Measurements from ENCODE around the gene ZBTB16.

ZBTB16 gene

DNA sequence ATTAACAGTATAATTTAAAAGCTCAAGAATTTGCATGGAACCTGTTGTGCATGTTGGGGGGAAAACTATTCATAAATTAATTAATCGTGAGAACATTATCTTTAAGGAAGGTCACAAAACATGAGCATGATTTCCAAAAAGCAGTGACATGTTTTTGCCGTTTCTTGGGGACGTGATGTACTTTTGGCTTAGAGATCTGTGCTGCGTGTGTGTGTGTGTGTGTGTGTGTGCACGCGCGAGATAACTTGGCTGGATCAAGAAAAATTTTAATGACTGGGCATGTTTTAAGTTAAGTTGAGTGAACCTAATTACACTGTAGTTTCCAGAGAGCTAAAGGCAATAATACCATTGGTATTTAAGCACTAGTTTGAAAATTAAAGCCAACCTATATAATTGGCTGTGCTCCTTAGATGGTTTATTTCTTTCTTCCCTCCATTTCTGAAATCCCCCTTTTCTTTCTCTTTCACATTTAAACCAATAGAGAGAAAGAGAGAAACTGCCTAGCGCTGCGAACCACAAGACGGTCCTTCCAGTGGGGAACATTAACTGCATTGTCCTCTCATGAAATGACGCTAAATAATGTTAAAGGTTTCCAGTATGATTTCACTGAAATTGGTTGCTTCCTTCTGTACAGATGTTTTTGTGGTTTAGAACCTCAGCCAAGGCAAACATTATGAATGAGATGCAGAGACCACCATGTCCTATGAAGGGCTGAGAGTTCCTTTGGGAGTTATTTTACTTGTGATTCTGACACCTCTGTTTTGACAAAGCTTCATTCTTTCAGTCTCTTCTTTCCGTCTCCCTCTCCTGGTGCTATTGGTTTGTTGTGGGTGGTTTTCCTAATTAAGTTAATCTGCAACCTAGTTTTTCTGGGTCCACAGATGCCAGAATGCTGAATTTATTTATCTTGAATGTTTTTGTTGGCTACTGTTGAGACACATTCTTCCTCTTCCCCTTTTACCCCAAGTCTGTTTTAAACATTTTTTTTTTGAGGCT lies 51.7 kb downstream of the ZBTB16 start:
- no peak for DNase-seq

GRCh38 chr11:114115451-114115928 lies 56.0 kb downstream of the ZBTB16 start:
- DNase-seq: no peak

- DNase-seq: no peak
These were observed 56.8 kb downstream of the ZBTB16 start for GRCh38 chr11:114116357-114116756.

DNA sequence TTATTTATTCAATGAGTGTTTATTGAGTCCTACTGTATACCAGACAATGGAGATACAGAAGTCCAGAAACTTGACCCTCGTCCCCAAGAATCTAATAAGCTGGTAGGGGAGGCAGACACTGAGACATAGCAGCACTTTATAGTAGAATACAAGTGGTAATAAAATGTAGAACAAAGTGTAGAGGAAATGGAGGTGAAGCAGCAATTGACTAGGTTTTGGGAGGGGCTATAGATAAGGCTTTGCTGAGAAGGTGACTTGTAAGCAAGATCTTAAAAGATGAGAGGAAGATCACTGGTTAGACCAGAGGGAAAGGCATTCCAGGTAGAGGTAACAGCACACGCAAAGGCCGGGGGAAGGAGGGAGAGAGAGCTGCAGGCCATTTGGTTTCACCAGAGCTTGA lies 57.3 kb downstream of the ZBTB16 start:
- no peak for DNase-seq

- DNase-seq: no peak
These were observed 61.1 kb downstream of the ZBTB16 start for GRCh38 chr11:114120606-114121005.

DNA sequence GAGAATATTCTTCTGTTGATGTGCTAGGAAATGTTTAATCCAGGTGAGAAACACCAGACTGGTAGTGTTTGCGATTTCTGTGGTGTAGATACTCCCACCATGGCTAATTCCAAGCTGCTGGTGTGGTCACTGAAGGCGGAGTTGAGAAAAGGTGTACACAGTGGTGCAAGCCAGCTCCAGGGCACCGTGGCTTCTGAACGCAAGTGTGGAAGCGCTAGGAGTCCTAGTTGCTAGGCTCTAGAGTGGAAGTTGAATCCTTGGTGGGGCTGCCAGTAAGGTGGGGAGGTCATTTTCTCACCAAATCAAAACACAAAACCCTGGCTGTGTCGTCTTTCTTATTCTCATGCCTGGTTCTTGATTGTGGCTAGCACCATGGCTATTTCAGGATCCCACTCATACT lies 61.6 kb downstream of the ZBTB16 start:
- no peak for DNase-seq

DNA sequence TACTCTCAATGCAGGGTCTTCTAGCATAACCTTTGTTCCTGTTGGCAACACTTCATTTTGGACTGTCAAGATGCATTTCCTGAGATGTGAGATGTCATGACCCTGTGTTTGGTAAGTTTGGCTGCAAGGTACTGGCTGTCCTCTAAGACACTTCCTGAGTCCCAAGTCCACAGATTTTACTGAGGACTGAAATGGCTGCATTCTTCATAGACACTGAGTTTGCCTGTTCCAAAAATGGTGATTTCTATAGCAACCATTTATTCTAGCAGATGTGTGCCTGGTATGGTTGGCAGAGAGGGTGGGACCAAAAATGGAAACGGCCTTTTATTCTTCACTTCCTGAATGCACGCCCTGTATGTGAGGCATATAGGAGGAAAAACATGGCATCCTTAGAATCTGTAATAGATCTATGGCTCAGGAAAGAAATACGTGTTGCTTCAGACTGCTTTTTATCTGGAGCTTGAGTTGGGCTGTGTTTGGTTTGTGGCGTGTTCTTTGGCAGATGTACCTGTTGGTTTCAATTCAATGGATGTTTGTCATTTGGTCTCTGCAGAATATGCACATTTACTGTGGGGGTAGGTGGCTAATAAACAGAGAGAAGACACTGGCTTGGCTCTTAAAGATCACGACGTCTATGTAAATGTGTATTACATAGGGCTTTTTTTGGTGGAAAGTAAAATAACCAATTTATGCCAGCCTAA lies 62.4 kb downstream of the ZBTB16 start:
- no peak for DNase-seq

- DNase-seq: no peak
These were observed 63.2 kb downstream of the ZBTB16 start for GRCh38 chr11:114122686-114123085.

- DNase-seq: no peak
These were observed 64.3 kb downstream of the ZBTB16 start for GRCh38 chr11:114123692-114124330.

GRCh38 chr11:114124601-114125144 lies 65.2 kb downstream of the ZBTB16 start:
- no peak for DNase-seq

GRCh38 chr11:114125531-114125930 lies 66.0 kb downstream of the ZBTB16 start:
- DNase-seq: no peak

DNA sequence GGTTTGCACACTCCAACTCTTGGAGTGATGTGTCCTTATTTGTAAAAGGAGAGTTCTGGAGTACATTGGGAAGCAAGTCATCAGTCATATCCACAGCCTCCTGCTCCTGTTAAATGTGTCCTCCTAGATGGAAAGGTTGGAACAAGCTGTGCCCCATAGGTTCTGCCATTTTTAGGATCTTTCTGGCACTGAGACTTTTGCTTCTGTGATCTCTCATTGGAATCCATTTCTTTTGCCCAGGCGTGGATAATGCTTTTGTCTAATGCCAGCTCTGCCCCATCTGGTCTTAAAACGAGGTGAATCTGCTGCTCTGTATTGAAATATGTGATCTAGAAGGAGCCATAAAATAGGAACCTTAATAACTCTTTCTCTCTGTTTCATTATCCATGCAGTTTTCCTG lies 66.4 kb downstream of the ZBTB16 start:
- no peak for DNase-seq

- DNase-seq: no peak
These were observed 68.9 kb downstream of the ZBTB16 start for GRCh38 chr11:114128399-114128798.

DNA sequence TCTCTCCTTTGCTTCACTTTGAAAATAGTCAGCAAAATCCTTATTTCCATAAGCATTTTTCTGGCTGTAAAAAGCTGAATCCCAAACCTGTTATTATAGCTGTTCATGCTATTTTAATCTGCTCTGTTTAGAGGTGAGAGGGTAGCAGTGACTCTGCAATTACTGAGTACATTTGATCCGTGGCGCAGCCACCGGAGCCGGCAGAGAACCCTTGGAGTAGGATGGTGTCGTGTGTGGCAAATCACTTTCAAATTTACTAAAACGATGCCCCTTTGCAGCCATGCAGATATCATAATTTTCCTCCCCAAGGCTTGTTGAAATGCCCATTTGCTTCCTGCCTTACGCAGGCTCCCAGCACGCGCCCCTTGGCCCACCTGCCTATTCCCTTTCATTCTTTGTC lies 69.6 kb downstream of the ZBTB16 start:
- DNase-seq: no peak

DNA sequence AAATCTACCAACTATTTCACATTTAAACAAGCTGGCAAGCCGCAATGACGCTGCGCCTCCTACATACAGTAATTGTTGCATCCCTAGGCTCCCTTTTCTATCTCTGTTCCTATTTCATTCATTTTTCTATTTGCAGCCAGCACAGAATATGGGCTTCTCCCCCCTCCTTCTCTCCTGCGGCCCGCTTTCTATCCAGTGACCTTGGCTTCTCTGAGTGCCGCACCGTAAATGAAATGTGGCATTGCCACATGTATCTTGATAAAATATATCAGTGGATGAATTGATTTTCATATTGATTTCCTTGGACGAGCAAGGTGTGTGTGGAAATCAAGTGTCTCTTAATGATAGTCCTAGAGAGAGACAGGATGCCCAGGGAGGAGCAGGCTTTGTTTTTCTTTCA lies 70.2 kb downstream of the ZBTB16 start:
- DNase-seq: no peak

- DNase-seq: no peak
These were observed 70.6 kb downstream of the ZBTB16 start for GRCh38 chr11:114130115-114130576.

DNA sequence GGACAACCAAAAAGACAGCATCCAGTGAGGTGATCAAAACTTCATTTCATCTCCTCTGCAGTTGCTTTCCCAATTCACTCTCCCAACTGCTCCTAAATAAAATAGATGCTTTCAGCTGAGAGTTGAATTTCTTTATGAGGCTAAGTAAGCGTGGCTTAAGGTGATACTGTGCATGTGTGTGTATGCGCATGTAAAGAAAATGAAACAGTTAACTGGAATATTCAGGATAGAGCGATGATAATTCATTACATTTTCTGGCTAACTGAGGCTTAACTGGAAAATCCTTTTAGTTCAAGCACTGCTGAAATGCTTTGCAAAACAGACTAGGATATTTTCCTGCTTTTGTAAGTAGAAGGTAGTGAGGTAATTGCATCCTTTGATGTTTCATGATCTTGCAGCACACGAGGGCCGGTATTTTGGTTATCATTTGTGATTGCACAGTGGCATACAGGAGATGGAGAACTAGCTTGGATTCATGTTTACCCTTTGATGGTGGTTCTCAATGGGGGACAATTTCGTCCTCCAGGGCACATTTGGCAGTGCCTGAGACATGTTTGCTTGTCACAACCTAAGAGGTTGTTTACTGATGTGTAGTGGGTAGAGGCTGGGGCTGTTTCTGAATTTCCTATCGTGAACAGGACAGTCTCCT lies 71.2 kb downstream of the ZBTB16 start:
- no peak for DNase-seq

DNA sequence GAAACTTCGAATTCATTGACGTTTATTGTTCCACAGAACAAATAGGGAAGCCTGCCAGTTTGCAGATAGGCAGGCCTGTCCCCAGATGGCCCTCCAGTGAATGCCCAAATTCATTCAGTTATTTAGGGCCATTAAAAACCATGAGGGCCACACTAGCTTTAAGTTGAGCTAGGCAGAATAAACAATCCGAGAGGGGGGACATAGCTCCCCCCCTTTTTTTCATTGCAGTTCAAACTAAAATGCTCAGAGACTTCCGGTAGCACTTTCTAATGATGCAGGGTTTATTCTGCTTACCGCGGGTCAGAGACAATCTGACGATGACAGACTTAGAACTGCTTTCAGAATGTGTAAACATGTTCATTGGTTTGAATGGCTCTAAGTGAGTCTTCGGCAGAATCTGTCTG lies 72.0 kb downstream of the ZBTB16 start:
- no peak for DNase-seq

DNA sequence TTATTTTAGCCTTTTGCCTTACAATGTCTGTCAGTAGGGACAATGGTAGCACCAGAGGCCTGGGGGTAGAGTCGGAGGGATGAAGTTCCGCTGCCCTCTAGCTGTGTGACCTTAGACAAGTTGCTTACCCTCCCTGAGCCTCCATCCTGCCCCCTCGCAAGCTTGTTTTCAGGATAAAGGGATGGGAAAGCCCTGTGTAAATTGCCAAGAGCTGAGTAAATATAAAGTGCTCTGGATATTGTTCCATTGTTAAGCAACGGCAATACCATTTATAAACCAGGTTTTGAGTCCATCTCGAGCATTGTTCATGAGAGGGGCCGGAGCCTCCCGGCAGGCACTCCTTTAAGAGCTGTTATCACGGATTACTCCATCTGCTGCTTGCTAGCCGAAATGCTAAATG lies 72.9 kb downstream of the ZBTB16 start:
- no peak for DNase-seq

DNA sequence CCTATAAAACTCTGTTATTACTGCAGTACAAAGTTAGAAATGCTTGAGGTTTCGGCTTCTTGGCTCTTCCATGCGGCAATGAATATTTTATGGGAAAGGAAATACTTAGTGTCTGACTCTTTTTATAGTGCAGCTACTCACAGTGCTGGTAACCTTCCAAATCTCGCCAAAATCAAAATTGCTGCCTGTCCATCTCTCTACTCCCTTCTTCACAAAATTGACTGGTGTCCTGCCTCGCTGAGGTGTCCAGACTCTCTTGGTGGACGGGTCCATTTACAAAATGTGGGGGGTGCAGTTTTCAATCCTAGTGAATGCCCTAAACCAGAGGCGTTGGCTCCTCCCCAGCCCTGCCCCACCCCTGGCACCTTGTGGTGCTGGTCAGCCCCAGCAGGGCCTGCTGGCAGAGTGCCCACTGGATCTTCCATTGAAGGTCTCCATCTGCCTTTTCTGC lies 73.5 kb downstream of the ZBTB16 start:
- DNase-seq: no peak

DNA sequence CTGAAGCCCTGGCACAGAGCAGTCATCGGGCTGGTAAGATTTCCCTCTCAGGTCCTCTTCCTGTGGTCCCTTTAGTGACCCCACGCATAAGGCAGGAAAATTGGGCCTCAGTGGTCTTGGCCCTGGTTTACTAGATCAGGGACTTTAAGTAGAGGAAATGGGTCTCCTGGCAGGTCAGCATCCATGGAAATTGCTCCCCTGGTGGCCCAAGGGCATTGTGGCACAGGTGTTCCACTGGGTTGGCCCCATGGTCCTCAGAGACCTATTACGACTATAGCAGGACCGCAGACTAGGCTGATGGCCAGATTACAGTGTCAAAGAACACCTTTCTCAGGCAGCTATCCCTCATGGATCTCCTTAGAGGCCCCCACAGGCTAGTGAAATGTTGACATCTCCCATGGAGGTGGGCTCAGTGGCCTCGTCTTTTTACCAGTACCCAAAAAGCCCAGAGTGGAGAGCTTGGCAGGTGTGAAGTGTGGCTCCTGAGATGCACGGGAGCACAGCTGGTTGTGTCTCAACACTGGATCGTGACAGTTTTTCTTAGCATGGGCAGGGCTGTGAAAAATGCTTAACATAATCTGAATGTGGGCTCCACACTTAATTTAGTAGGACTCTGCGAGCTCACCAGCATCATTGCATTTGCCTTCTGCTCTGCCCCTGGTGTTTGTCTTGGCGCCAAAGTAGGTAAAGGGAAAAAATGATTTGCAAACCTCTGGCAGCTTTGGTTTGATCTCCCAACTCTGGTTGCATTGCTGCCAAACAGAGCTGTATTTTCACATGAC lies 74.2 kb downstream of the ZBTB16 start:
- DNase-seq: no peak

GRCh38 chr11:114134870-114135269 lies 75.4 kb downstream of the ZBTB16 start:
- no peak for DNase-seq

Data from GOT3 (cell line).